GM12878 (cell line): ENCODE measurements around the gene DNAJC22. TPM values are rescaled to one million over a fixed set of nuclear protein-coding genes. Genes with fewer than 3 reads are reported as not detected.

Experiments used
- ATAC-seq: fragments of 200-7000 bp; cut with Tn5 transposase; 3 replicates; pipeline ENCODE4 v1.9.1; 2020; ENCODE audit warnings: mild to moderate bottlenecking, moderate library complexity
- BruUV-seq: library from RNA; stranded (reverse); fragments of 400-500 nt; replicated peaks from 2 replicates; lab custom pipeline; 2021; lab: Mats Ljungman, UMichigan
- CTCF ChIA-PET: fragments of 300-600 bp; sonication (Branson Sonifier 250); formaldehyde crosslinking; extraction: SDS; loops from one replicate; lab custom pipeline; 2021; ENCODE audit warnings: inconsistent platforms; lab: Yijun Ruan, JAX
- POLR2A ChIA-PET: fragments of 350-600 bp; formaldehyde crosslinking; extraction: SDS; loops from one replicate; lab custom pipeline; 2021; ENCODE audit warnings: inconsistent platforms; lab: Charles Lee
- RAD21 ChIA-PET: fragments of 300-600 bp; sonication (Branson Sonifier 250); formaldehyde crosslinking; loops from one replicate; lab custom pipeline; 2023; ENCODE audit warnings: antibody characterized with exemption; ENCODE audit not compliant: unreplicated experiment; lab: Charles Lee
- SMC1A ChIA-PET: fragments of 300-600 bp; sonication (Branson Sonifier 250); formaldehyde crosslinking; loops from one replicate; lab custom pipeline; 2023; ENCODE audit not compliant: unreplicated experiment, uncharacterized antibody; lab: Charles Lee
- DNase-seq: peaks from one replicate; pipeline ENCODE4 v3.0.0-alpha.2; 2011; ENCODE audit warnings: low read depth, low spot score
- FAIRE-seq: peaks from 3 replicates; lab custom pipeline; 2011; peaks lifted over from hg19 to GRCh38; lab: Jason Lieb, UNC
- H2AFZ ChIP-seq: 2 replicates; pipeline ENCODE4 v1.6.0; 2011; ENCODE audit warnings: low read depth, low read length, control low read depth; ENCODE audit not compliant: control insufficient read depth
- H3K27ac ChIP-seq: 2 replicates; pipeline ENCODE4 v1.5.1; 2011; ENCODE audit warnings: control low read depth; ENCODE audit not compliant: control insufficient read depth, insufficient read depth
- H3K27me3 ChIP-seq, 2 experiments: replicated peaks in 1 of 2; 2 replicates each; pipeline versions ENCODE4 v1.6.0 to v1.6.1; 2011; ENCODE audit warnings: low read length in 1 of 2; ENCODE audit not compliant: control insufficient read depth in 2 of 2, insufficient read depth in 2 of 2
- H3K36me3 ChIP-seq, 2 experiments: 2 replicates each; pipeline ENCODE4 v1.5.1; 2011; ENCODE audit warnings: low read length in 1 of 2; ENCODE audit not compliant: control insufficient read depth in 2 of 2, insufficient read depth in 2 of 2
- H3K4me1 ChIP-seq: 2 replicates; pipeline ENCODE4 v1.6.1; 2011; ENCODE audit warnings: mild to moderate bottlenecking, low read length, moderate library complexity, mixed read lengths; ENCODE audit not compliant: control insufficient read depth, insufficient read depth
- H3K4me2 ChIP-seq: 2 replicates; pipeline ENCODE4 v1.6.0; 2011; ENCODE audit warnings: control low read depth; ENCODE audit not compliant: control insufficient read depth, insufficient read depth
- H3K4me3 ChIP-seq: fragments of 200-600 bp; sonication (generic); 2 replicates; pipeline ENCODE4 v1.5.1; 2016
- H3K79me2 ChIP-seq: 2 replicates; pipeline ENCODE4 v1.6.0; 2011; ENCODE audit warnings: low read length; ENCODE audit not compliant: control insufficient read depth, insufficient read depth
- H3K9ac ChIP-seq: 2 replicates; pipeline ENCODE4 v1.8.0; 2011; ENCODE audit warnings: low read length, control low read depth, mixed read lengths; ENCODE audit not compliant: control insufficient read depth, insufficient read depth
- H3K9me3 ChIP-seq: replicated peaks from 3 replicates; pipeline ENCODE4 v1.5.1; 2011; ENCODE audit warnings: mild to moderate bottlenecking, low read length; ENCODE audit not compliant: control insufficient read depth, insufficient read depth
- H4K20me1 ChIP-seq: 2 replicates; pipeline ENCODE4 v1.6.0; 2011; ENCODE audit not compliant: control insufficient read depth, insufficient read depth
- CHD2 ChIP-seq: IDR thresholded peaks from 2 replicates; pipeline ENCODE4 v1.6.1; 2011; ENCODE audit warnings: low read depth, low read length, improper control_type of control experiment, borderline replicate concordance
- EGR1 ChIP-seq, 2 experiments: IDR thresholded peaks; 1 replicate in 1 of 2; 2 replicates in 1 of 2; pipeline ENCODE4 v1.6.1; 2011 to 2012; ENCODE audit warnings: low read depth in 2 of 2, low read length in 2 of 2, borderline replicate concordance in 1 of 2, mild to moderate bottlenecking in 1 of 2, moderate library complexity in 1 of 2
- FOXM1 ChIP-seq: IDR thresholded peaks from 2 replicates; pipeline ENCODE4 v1.6.1; 2012; ENCODE audit warnings: low read depth, mild to moderate bottlenecking, inconsistent platforms, low read length, moderate library complexity
- MTA2 ChIP-seq: fragments of 450-650 bp; IDR thresholded peaks from 2 replicates; pipeline ENCODE4 v1.6.1; 2016; ENCODE audit warnings: low read depth, mild to moderate bottlenecking, moderate library complexity
- SP1 ChIP-seq: IDR thresholded peaks from one replicate; pipeline ENCODE4 v1.6.1; 2011; ENCODE audit warnings: low read depth, low read length
- WGBS: methylation state at CpG from one replicate; pipeline ENCODE4 v1.1.6; 2016; ENCODE audit warnings: low lambda C conversion rate; ENCODE audit not compliant: insufficient replicate concordance, insufficient coverage; ENCODE audit errors: missing lambda C conversion rate; 5-methylcytosine and 5-hydroxymethylcytosine counted together
- in situ Hi-C: fragments of 300-500 bp; cut with MboI; formaldehyde crosslinking; loops from 9 replicates; pipeline ENCODE4 v1.14.3; 2018; ENCODE audit warnings: mixed read lengths
- intact Hi-C: fragments of 100-400 bp; cut with micrococcal nuclease; formaldehyde crosslinking; loops from one replicate; pipeline ENCODE4 v1.14.2; 2022; ENCODE audit not compliant: unreplicated experiment
- polyA plus RNA-seq, 11 experiments: library from polyadenylated mRNA; depleted of rRNA in 4 of 11; unstranded in 6 of 11; stranded (reverse) in 5 of 11; fragments of >200 nt; fragmentation: Nextera tagmentation in 4 of 11; fragmentation: Illumina TruSeq in 1 of 11; extraction: Ambion mirVana in 4 of 11; extraction: Trizol in 1 of 11; gene quantifications; 1 replicate in 1 of 11; 2 replicates in 10 of 11; pipeline versions ENCODE4 v1.2.1 to v1.2.3, GENCODE V29; 2011 to 2016; ENCODE audit warnings: inconsistent platforms in 2 of 11, missing spikeins in 2 of 11, low read depth in 1 of 11
- total RNA-seq, 4 experiments: library from RNA; depleted of rRNA in 3 of 4; stranded (reverse); fragments of >200 nt in 3 of 4; fragmentation: Illumina TruSeq in 1 of 4; extraction: Trizol in 1 of 4; gene quantifications; 2 replicates each; pipeline versions ENCODE4 v1.2.1 to v1.2.3, GENCODE V29; 2013 to 2021
- TF ChIP-seq, protein P1 (sequence below): IDR thresholded peaks from 2 replicates; pipeline ENCODE4 v1.6.1; 2011; ENCODE audit warnings: borderline replicate concordance, low read depth, mild to moderate bottlenecking, moderate library complexity, low read length; ENCODE audit not compliant: insufficient read depth, poor library complexity, severe bottlenecking

DNAJC22 gene
- total and polyA plus RNA-seq, 10 of the 15 experiments (the other 5 are each of a cell fraction or from before 2014, with no cell fraction given), result 0.06 to 0.61 (median 0.13) TPM; not detected in 3

DNA sequence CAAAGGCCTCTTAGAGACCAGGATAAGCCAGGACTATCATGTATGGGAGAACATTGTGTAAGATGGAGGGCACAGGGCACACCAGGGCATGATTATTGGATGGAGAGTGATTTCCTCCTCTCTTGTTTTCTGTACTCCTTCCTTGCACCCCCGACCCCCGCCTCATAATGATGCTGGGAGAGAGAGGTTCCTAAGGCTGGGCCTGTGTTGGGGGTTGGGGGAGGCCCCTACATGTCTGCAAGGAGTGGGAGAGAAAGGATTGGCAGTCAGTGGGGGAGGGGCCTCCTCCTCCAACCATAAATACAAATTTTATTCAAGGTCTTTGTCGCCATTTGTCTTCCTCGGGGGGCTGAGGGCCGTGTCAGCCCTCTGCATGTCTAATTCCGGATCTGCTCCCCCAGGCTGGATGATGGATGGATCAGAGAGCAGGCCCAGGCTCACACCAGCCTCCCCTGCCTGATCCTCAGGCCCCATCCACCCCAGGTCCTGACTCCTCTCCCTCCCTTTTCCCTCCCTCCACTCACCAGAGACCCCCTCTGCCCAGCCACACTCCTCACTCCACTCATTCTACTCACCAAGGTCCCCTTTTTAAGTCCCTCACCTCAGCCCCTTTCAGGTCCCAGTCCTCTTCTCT, 7.7 kb upstream of the DNAJC22 start:
- WGBS, result 6% methylated on average over 6 of the region's 6 CpGs
- H3K36me3 ChIP-seq, result no peaks in the 10 kb centered on the region
- no TSS peak for BruUV-seq
- H3K9me3 ChIP-seq, result no peaks in the 10 kb centered on the region; the same call in 2 of the 3 replicates
- H3K79me2 ChIP-seq, result no peaks in the 10 kb centered on the region
- POLR2A ChIA-PET, result no interaction called here
- no peak overlapping the region for H3K4me2 ChIP-seq
- ATAC-seq (no peak), FAIRE-seq (no peak), DNase-seq (no peak)
- SMC1A ChIA-PET, result interaction anchor here (1.4 kb wide), 1 partner anchor 50 kb away, joined by 3 read pairs; no protein-coding TSS in a partner anchor
- H3K27ac ChIP-seq, result no peak overlapping the region
- RAD21 ChIA-PET, result no interaction called here
- peaks cover 17% of the 10 kb centered on the region for H3K4me1 ChIP-seq
- no peak overlapping the region for H2AFZ ChIP-seq
- in situ Hi-C loops, result loop anchor here (5.0 kb wide), 1 partner anchor 52 kb away; no protein-coding TSS in a partner anchor
- TF ChIP-seq, protein P1, sequence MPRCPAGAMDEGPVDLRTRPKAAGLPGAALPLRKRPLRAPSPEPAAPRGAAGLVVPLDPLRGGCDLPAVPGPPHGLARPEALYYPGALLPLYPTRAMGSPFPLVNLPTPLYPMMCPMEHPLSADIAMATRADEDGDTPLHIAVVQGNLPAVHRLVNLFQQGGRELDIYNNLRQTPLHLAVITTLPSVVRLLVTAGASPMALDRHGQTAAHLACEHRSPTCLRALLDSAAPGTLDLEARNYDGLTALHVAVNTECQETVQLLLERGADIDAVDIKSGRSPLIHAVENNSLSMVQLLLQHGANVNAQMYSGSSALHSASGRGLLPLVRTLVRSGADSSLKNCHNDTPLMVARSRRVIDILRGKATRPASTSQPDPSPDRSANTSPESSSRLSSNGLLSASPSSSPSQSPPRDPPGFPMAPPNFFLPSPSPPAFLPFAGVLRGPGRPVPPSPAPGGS, result no peak
- TF ChIP-seq MTA2 (no peak), FOXM1 (no peak), EGR1 (IDR thresholded peaks at IDR 0.05; ENCODE audit: borderline replicate concordance in 1 of 2, low read depth in 2 of 2, low read length in 2 of 2) (no peak), SP1 (no peak), CHD2 (no peak)
- CTCF ChIA-PET, result interaction anchor here (1.1 to 4.7 kb wide), 4 partner anchors 16 to 50 kb away, joined by 3 to 25 read pairs (median 6); partner anchors contain the start of genes PRPH and TROAP
- no peak overlapping the region for H3K9ac ChIP-seq
- H4K20me1 ChIP-seq, result no peaks in the 10 kb centered on the region; the same call in 1 of the 2 replicates
- H3K27me3 ChIP-seq, result peaks cover 23 to 28% of the 10 kb centered on the region in 2 experiments
- intact Hi-C loops, result no loop called here
- no peak overlapping the region for H3K4me3 ChIP-seq
